WTC11 (cell line): ENCODE results near the gene PTPN12.
A peak's percentile ranks its signal among the peaks of the same experiment; 100 is the strongest.

Source experiments
- ARID4B ChIP-seq: sonication (generic); formaldehyde crosslinking; IDR thresholded peaks from 2 replicates; pipeline ENCODE4 v1.8.0; 2023; ENCODE audit warnings: missing genetic modification reagents, mild to moderate bottlenecking, borderline replicate concordance
- ATF3 ChIP-seq: sonication (generic); formaldehyde crosslinking; conservative IDR thresholded peaks from 2 replicates; pipeline ENCODE4 v1.8.1; 2022; ENCODE audit warnings: mild to moderate bottlenecking, missing genetic modification reagents
- CTCF ChIP-seq: fragments of 200-600 bp; IDR thresholded peaks from 2 replicates; pipeline ENCODE4 v1.8.0; 2022; ENCODE audit warnings: antibody characterized with exemption
- E2F5 ChIP-seq: sonication (generic); formaldehyde crosslinking; IDR thresholded peaks from 2 replicates; pipeline ENCODE4 v1.8.1; 2022; ENCODE audit warnings: mild to moderate bottlenecking, moderate library complexity, missing genetic modification reagents
- IRF2 ChIP-seq: sonication (generic); formaldehyde crosslinking; IDR thresholded peaks from 2 replicates; pipeline ENCODE4 v1.8.0; 2022; ENCODE audit warnings: low read depth, missing genetic modification reagents, borderline replicate concordance
- MAX ChIP-seq: sonication (generic); formaldehyde crosslinking; IDR thresholded peaks from 2 replicates; pipeline ENCODE4 v1.8.0; 2022; ENCODE audit warnings: mild to moderate bottlenecking, missing genetic modification reagents
- ZNF121 ChIP-seq: sonication (generic); formaldehyde crosslinking; IDR thresholded peaks from 2 replicates; pipeline ENCODE4 v1.8.0; 2023; ENCODE audit warnings: missing genetic modification reagents
- ZNF416 ChIP-seq: fragments of 250-450 bp; sonication (Bioruptor Pico); IDR thresholded peaks from 2 replicates; pipeline ENCODE4 v1.9.0; 2021; ENCODE audit warnings: mild to moderate bottlenecking, inconsistent platforms
- ZSCAN18 ChIP-seq: fragments of 250-450 bp; sonication (Bioruptor Pico); IDR thresholded peaks from 2 replicates; pipeline ENCODE4 v2.1.2; 2022; ENCODE audit warnings: mild to moderate bottlenecking, moderate library complexity

GRCh38 chr7:77549106-77549870 lies 12.2 kb downstream of the PTPN12 start:
- TF ChIP-seq CTCF (no peak), ATF3 (CRISPR knock-in tag) (no peak), IRF2 (CRISPR knock-in tag) (no peak), ARID4B (no peak), ZNF416 (no peak), E2F5 (no peak), ZNF121 (0 out of 2 replicates have a peak, but pooled peaks have one; percentile 25), MAX (CRISPR knock-in tag) (no peak), ZSCAN18 (CRISPR knock-in tag) (no peak)
